ENCODE measurements around the gene LMO7.

Gene LMO7

DNA sequence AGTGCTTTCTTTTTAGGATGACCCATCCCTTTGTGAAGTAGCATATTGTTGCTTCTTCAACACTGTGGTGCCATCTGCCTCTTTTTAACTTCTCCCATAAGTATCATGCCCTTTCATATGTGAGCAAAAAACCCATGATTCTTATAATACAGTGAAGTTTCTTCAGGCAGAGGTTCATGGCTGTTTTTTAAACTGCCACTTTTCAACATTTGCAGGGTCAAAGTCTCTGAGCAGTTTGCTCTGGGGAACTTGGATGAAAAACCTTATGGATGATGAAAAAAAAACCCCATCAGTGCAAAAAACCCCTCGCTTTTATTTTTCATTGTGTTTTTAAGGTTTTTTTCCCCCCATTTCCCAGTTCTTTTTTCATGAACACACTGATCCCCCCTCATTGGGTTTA is 158.5 kb downstream of the LMO7 start:
- no peak for TF ChIP-seq POLR2A (IDR thresholded peaks at IDR 0.05; ENCODE audit: low read length)
- TF ChIP-seq GATA1 (IDR thresholded peaks at IDR 0.05; ENCODE audit: low read depth, low read length), result no peak

DNA sequence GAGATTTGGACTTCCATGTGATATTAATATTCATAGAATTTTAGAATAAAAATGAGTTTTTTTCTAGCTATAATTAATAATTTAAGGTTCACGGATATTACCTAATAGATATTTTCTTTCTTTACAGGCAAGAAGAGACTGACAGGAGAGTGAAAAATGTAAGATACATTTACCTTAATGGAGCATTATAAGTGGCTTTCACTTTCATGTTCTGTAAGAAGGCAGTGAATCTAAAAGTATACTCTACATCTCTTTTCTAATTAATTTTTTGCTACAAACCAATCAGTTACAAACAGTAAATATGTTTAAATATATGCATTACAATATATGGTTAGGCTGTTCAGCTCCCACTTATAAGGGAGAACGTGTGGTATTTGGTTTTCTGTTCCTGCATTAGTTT is 159.1 kb downstream of the LMO7 start:
- no peak for TF ChIP-seq POLR2A (IDR thresholded peaks at IDR 0.05; ENCODE audit: low read length)
- TF ChIP-seq GATA1 (IDR thresholded peaks at IDR 0.05; ENCODE audit: low read depth, low read length), result no peak
- no peak for DNase-seq

More for the DNA sequence above, 158.5 kb downstream of the LMO7 start:
- DNase-seq, result no peak

DNA sequence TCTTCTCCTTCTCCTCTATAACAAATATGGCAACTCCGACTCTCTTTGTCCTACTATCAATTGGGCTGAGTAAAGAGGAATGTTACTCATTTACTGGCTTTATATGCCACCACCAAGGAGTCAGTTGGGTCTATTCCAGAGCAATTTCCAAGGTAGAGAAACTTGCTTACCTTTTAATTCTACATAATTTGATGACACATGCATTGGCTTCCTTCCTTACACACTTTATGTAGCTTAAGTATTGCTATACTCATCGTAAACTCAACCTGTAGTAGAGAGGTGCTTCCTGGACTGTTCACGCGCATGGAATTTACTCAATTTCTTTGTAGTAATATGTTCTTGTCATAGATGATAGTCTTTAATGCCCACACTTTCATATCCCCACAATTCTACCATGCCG is 160.7 kb downstream of the LMO7 start:
- no peak for DNase-seq
- TF ChIP-seq POLR2A (IDR thresholded peaks at IDR 0.05; ENCODE audit: low read length) (no peak), GATA1 (IDR thresholded peaks at IDR 0.05; ENCODE audit: low read depth, low read length) (no peak)

DNA sequence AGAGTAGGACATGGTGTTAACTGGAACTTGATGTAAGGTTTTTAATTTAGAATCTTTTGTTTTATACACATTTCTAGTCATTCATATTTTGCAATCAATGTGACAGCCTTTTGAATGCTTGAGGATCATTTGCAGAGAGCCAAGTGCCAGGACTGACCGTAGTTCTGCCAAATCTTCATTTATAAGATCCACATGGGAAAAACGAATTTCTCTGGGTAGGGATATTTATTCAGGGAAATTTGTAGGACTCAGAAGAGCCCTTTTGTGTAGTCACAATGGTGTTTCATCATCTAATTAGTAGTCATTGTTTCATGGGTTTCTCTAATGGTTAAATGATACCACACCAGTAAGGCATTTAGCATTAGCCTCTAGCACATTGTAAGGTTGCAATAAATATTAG is 161.1 kb downstream of the LMO7 start:
- no peak for DNase-seq
- TF ChIP-seq POLR2A (IDR thresholded peaks at IDR 0.05; ENCODE audit: low read length) (no peak), GATA1 (IDR thresholded peaks at IDR 0.05; ENCODE audit: low read depth, low read length) (no peak)

DNA sequence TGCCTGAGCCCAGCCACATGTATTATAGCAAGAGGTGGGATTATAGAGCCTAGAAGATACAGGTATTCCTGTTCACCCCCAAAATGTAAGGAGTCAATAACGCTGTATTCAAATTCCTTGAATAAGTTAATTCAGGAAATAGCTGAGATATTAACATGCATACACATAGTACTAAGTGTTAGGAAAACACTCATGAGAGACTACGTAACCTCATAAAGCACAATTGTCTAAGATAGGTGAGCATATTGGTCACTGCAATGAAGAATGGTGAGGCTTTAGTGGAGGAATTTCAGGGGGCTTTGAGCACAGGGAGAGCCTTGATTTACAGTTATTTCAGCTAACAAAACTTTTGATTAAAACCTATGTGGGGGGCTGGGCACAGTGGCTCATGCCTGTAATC is 161.6 kb downstream of the LMO7 start:
- no peak for TF ChIP-seq POLR2A (IDR thresholded peaks at IDR 0.05; ENCODE audit: low read length)
- TF ChIP-seq GATA1 (IDR thresholded peaks at IDR 0.05; ENCODE audit: low read depth, low read length), result no peak
- no peak for DNase-seq

DNA sequence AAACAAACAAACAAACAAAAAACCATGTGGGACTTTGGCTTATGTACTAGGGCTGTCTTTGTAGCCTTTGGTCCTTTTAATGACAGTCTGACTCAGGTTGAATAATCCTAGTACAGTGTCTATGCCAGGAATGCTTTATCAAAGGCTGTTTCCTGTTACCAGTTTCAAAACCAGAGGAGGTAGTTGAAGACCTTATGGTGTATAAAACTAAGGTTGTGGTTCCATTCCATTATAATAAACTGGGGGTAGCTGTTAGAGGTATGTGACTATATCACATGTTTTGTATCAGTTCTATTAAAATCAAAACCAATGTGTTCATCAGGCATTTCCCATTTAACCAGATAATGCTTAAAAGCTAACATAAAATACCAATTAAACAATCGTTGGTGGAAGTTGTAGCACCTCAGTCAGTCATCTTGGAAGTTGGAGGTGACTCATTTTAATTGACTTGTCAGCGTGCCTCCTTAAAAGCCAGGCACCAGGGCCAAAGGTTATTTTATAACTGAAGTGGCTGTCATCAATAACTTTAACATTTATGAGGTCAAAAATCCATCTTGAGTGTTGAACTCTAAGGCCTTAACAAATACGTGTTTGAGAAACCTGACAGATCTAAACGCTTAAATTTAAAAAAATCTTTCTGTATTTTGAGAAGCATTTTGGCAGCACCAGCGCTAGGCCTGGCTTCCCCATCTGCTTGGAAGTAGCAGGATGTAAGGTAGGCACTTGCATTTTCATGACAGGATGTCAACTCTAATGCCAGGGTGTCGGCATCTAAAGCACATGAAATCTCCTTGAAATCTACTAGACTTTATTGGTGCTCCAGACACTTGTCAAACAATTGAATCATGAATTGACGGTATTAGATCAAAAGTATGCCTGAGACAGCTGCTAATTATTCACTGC is 162.5 kb downstream of the LMO7 start:
- TF ChIP-seq GATA1 (IDR thresholded peaks at IDR 0.05; ENCODE audit: low read depth, low read length) (no peak), POLR2A (IDR thresholded peaks at IDR 0.05; ENCODE audit: low read length) (no peak)
- DNase-seq, result no peak

DNA sequence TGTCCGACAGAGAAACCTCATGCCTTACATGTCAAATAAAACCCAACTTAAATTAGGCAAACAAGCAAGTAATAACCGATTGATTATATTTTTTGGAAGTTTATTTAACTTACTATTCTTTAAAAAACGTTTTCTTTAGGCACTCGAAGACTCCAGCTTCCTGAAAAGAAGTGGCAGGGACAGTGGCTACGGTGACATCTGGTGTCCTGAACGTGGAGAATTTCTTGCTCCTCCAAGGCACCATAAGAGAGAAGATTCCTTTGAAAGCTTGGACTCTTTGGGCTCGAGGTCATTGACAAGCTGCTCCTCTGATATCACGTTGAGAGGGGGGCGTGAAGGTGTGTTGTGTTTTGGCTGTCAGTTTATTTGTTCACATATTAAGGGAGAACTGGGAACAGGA is 164.4 kb downstream of the LMO7 start:
- no peak for DNase-seq
- no peak for TF ChIP-seq GATA1 (IDR thresholded peaks at IDR 0.05; ENCODE audit: low read depth, low read length)
- TF ChIP-seq POLR2A (IDR thresholded peaks at IDR 0.05; ENCODE audit: low read length), result no peak

DNA sequence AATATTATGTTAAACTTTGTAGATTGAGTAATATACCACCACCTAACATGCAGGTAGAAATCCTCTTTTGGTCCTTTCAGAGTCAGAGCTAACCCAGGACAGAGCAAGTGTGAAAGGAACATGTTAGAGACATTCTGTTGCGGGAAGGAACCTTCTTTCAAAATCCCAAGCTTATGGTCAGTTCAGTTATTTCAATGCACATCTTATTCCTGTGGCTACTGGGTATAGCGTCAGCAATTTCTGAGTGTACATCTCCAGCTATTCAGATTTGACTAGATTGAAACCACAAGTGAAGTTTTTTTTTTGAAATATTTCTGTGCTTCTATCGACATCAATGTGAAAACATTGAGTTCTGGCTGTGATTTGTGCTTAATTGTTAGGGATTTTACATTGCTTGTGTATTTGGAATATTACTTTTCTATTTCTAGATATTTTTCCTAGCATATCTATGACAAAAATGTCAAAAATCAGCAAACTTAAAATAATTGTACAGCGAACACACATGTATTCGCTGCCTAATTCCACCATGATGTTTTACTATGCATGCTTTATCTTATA is 165.3 kb downstream of the LMO7 start:
- DNase-seq, result no peak
- TF ChIP-seq POLR2A (IDR thresholded peaks at IDR 0.05; ENCODE audit: low read length), result no peak
- no peak for TF ChIP-seq GATA1 (IDR thresholded peaks at IDR 0.05; ENCODE audit: low read depth, low read length)

DNA sequence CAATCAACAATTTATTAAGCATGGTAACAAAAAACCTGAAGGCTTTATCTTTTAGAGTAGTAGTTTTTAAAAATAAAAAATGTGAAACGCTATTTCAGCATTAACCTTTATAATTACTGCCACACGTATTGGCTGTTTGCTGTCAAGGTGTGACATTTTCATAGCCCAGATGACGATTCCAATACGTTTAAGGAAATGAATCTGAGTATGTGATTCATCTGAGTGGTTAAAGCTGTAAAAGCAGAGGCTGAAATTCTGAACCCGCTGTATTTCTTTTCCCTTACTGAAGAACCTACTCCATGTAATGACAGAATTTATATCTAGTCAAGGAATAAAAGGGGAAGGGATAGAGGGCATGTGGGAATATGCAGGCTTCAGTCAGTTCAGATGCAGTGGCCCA is 166.0 kb downstream of the LMO7 start:
- DNase-seq, result no peak
- TF ChIP-seq POLR2A (IDR thresholded peaks at IDR 0.05; ENCODE audit: low read length), result no peak
- no peak for TF ChIP-seq GATA1 (IDR thresholded peaks at IDR 0.05; ENCODE audit: low read depth, low read length)

DNA sequence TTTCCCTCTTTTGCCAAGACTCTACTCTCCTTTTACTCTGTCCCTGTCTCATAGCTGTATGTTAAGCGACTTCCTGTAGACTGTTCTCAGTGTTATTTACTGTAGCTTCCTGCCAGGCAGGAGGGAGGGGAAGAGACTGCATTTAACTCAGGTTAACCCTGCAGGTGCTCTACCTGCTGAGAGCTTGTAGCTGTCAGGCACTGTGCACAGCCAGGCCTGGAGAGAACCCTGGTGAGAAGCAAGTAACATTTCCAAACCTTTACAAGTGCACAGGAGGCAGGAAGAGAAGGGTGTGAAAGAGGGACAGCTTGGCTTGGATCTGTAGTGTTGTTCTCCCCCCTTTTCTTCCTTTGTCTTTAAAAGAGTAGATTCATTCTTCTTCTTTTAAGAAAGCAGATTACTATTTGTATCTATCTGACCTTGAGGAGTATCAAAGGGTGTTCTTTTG is 167.1 kb downstream of the LMO7 start:
- DNase-seq, result no peak
- TF ChIP-seq GATA1 (IDR thresholded peaks at IDR 0.05; ENCODE audit: low read depth, low read length) (no peak), POLR2A (IDR thresholded peaks at IDR 0.05; ENCODE audit: low read length) (no peak)

DNA sequence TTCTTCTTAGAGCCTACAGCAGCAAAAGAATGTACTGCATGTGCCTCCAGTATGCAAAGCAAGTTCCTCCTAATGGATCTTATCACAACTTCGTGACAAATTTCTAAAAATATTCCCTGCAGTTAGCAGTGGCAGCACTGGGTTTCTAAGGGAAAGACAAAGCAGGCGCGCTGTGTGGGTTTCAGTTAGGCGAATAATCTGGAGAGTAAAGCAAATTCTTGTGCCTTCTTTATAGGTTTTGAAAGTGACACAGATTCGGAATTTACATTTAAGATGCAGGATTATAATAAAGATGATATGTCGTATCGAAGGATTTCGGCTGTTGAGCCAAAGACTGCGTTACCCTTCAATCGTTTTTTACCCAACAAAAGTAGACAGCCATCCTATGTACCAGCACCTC is 167.9 kb downstream of the LMO7 start:
- TF ChIP-seq POLR2A (IDR thresholded peaks at IDR 0.05; ENCODE audit: low read length), result no peak
- TF ChIP-seq GATA1 (IDR thresholded peaks at IDR 0.05; ENCODE audit: low read depth, low read length), result no peak
- DNase-seq, result no peak

DNA sequence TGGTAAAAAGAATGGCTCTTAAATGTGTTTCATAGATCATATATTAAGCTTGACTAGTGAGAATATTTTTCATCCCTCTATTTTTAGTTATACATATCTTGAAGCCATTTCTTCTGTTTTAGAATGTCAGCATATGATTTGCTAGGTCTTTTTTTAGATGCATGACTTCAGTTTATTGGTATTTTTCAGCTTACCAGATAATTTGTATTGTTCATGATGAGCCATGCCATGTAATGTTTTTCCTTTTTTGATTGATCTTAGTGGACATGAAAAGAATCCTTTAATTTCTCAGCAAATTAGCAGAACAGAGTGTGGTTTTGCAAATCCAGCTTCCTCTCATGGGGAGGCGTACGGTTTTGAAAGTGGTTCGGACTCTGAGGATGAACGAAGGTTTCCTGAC is 168.5 kb downstream of the LMO7 start:
- no peak for DNase-seq
- TF ChIP-seq GATA1 (IDR thresholded peaks at IDR 0.05; ENCODE audit: low read depth, low read length), result no peak
- TF ChIP-seq POLR2A (IDR thresholded peaks at IDR 0.05; ENCODE audit: low read length), result no peak

DNA sequence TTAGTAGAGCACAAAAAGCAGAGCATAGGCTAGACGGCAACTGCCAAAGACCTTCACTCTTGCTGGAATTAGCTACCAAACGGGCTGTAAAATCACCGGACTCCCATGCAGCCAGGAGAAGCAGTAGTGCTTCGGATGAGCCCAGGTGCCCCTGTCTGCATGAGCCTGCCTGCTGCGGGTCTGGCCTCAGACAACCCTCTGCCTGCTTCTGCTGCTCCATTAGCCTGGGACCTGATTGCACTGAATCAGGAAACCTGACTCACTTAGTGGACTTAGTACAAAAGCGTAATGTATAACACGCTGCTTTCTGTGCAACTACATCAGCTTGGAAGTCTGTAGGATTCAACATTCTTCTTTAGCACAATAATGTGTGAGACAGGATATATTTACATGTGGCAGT is 170.0 kb downstream of the LMO7 start:
- no peak for TF ChIP-seq GATA1 (IDR thresholded peaks at IDR 0.05; ENCODE audit: low read depth, low read length)
- TF ChIP-seq POLR2A (IDR thresholded peaks at IDR 0.05; ENCODE audit: low read length), result no peak
- no peak for DNase-seq

DNA sequence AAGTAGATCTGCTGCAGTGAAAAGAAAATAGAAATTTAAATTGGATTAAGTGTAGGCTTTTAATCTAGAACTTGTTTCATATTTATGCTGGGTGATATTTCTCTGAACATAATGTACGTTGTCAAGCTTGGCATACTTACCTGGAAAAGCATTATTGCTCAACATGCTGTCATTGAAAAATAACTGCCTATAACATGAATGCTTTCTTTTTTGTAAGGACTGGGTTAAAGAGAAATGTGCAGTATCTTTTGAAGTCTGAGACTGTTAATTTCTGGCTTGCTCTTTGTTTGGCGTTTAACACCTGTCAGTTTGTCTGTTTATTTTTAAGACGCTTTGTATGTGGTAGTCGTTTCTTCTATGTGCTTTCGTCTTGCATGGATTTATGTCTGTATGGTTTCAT is 175.2 kb downstream of the LMO7 start:
- TF ChIP-seq POLR2A (IDR thresholded peaks at IDR 0.05; ENCODE audit: low read length) (no peak), GATA1 (IDR thresholded peaks at IDR 0.05; ENCODE audit: low read depth, low read length) (no peak)

DNA sequence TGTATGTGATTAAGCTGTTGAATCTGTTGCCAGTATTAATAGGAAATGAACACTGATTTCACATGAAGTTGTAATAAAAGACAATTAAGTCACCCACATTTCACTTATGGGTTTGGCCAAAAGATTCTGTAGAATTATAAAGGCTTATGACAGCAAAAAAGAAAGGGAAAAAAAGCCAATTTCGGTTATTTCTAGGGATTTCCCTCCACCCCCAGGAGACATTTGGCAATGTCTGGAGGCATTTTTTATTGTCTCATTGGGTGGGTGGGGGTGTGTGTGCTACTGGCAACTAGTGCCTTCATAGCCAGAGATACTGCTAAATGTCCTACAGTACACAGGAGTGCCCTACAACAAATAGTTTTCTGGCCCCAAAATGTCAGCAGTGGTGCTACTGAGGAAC is 175.7 kb downstream of the LMO7 start:
- TF ChIP-seq GATA1 (IDR thresholded peaks at IDR 0.05; ENCODE audit: low read depth, low read length), result no peak
- TF ChIP-seq POLR2A (IDR thresholded peaks at IDR 0.05; ENCODE audit: low read length), result no peak
- DNase-seq, result no peak

More for the DNA sequence above, 175.2 kb downstream of the LMO7 start:
- no peak for DNase-seq

Measured in erythroblast (primary cell).